HG03521 (cell line): ENCODE results near the gene ACCSL.
A peak's percentile ranks its signal among the peaks of the same experiment; 100 is the strongest.

Experiments used
- ATAC-seq: cut with Tn5 transposase; IDR thresholded peaks from one replicate; pipeline ENCODE4 v1.9.1; 2021; ENCODE audit warnings: mild to moderate bottlenecking, moderate library complexity; ENCODE audit not compliant: unreplicated experiment

Gene ACCSL

DNA sequence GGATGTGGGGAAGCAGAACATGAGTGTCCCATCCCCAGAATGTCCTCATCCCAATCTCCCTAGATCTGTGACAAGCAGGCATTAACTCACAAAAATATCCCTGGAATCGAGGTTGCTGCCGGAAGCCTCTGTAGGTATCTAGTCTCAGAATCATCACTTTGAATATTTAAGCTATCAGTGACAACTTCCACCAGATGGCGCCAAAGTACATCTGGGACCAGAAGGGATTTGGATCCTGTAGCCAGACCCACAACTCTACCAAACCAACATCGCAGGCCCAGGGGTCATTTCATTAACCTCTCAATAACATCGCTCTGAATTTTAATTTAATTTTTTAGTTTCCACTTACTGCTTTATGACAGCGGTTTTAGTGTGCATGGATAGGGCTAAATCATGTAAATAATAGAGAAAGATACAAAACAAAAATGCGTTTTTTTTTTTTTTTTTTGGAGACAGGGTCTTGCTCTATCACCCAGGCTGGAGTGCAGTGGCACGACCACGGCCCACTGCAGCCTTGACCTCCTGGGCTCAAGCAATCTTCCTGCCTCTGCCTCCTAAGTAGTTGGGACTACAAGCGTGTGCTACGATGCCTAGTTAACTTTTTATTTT, 46.6 kb downstream of the ACCSL start:
- ATAC-seq: no peak

DNA sequence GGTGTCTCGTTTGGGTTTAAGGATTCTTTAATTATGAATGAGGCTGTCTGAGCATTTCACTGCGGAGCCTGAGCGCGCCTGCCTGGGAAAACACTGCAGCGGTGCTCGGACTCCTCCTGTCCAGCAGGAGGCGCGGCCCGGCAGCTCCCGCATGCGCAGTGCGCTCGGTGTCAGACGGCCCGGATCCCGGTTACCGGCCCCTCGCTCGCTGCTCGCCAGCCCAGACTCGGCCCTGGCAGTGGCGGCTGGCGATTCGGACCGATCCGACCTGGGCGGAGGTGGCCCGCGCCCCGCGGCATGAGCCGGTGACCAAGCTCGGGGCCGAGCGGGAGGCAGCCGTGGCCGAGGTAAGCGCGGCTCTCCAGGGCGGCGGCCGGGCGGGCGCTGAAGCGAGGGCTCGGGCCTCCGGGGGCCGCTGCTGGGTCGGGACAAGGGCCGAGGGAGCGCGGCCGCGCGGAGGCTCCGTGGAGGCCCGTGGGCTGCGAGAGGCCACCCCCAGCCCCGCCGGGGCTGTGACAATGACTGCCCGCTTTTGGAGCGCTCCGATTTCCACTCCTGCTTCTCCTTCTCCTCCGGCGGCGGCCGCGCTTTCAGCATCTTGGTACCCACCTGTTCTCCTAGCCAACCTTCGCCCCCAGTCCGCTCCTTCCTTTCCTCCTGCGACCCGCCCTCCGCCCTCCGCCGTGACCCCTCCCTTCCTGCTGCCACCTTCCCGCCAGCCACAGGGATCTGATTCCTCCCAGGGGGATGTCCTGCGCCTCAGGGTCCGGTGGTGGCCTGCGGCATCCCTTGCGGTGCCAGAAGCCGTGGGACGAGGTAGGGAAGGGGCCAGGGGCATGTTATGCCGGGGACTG, 48.0 kb downstream of the ACCSL start, which contains the start of gene EXT2:
Gene EXT2 (plus strand): TSS at position 173 of the 854 bp plus-strand sequence. CDS start 12,035 bp downstream, outside the sequence.
- ATAC-seq: peak; percentile 90

DNA sequence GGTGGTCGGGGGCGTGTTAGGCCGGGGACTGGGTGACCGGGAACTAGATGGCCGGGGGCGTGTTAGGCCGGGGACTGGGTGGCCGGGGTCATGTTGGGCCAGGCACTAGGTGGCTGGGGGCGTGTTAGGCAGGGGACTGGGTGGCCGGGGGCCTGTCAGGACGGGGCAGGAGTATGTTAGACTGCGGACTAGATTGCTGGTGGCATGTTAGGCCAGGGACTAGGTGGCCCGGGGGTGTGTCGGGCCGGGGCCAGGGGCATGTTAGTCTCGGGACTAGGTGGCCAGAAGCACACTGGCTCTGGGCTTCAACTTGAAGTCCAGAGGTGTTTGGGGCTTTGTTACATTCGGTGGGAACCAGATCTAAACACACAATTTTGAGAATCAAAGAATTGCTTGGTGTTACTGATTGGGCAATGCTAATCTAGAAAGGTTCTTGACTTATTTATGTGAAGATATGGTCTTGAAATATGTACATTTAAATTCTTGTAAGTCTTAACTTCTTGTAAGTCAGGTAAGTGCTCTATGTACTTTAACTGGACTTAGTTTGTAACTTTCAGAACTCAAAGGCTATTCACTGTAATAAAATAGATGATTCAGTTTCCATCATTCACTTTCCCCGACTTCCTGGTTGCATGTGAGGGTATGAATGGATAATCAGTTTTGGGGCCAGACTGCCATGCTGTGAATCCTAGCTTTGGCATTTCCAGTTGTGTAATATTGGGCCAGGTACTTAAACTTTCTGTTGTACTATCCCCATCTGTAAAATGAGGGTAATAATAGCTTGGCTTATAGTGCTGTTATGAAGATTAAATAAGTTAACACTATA, 48.8 kb downstream of the ACCSL start:
- no peak for ATAC-seq

DNA sequence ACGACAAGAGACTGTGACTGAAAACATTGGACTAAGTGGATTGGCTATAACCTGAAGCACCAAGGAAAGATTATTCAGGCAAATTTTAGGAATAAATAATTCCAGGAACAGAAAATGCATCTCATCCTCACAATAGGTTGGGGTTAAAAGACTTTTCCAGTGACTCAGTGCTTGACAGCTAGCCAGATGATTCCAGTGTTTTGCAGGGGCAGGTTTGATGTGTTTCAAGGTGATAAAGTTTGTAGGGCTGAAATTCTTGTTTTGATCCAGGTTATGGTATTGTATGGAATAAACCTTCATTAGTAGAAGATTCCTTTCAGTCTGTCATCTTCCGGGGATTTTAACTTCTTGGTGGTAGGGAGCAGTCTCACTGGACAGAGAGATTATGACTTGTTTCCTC, 50.0 kb downstream of the ACCSL start:
- ATAC-seq: no peak

DNA sequence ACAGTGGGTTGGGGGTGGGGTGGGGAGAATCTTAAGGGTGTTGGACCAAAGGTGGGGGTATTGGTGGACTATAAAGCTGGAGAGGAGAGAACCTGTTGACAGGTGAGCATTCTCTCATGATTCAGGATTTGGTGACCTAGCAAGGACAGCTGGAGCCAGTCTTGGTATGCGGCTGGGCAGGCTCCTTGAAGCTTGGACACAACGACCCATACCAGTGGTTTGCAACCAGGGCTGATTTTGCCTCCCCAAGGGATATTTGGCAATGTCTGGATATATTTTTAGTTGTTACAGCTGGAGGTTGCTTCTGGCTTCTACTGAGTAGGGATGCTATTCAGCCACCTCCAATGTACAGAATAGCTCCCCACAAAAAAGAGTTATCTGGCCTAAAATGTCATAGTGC, 53.3 kb downstream of the ACCSL start:
- ATAC-seq: no peak

DNA sequence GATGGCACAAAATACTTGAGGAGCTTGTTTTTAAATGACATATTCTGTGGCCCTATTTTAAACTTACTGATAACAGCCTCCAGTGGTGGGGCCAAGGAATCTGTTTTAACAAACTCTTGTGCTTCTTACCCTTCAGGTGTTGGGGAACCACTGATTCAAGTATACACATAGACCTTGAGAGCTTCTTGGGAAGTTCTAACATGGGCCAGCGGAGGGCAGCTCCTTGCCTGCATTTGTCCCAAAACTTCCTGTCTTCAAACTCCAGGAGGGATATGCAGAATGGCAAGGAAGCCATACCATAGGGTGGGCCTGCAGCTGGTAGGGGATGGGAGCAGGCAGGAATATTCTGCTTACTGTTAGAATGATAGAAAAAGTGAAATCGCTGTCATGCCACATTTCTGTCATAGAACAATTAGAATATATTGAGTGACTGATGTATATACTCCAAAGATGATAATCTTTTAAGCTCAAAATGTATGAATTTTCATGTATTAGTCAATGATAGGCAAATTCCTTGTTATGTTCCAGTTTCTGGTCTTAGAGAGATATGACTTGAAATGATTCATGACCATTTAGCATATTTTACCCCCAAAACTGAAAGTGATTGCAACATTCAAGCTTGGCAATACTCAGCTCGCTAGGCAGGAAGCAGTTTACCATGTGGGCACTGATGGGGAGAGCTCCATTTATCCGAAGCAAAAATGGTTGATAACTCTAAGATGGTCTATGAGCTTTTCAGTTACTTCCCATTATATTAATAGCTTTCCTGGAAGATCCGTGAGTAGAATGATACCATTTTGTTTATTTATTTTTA, 56.9 kb downstream of the ACCSL start:
- no peak for ATAC-seq

- ATAC-seq: no peak
Observed at GRCh38 chr11:44108260-44108659, 60.5 kb downstream of the ACCSL start.
